MM.1S (cell line): ENCODE results near the gene SACS.

ENCODE experiments used
- DNase-seq: peaks from one replicate; pipeline ENCODE4 v3.0.0-alpha.2; 2015
- H2AFZ ChIP-seq: fragments of 300-600 bp; sonication (generic); 2 replicates; pipeline ENCODE4 v1.6.0; 2016; ENCODE audit warnings: antibody characterized with exemption, low read length
- H3F3A ChIP-seq: fragments of 300-600 bp; sonication (generic); 2 replicates; pipeline ENCODE4 v1.6.1; 2016; ENCODE audit warnings: mild to moderate bottlenecking, antibody characterized with exemption, low read length, moderate library complexity, mixed read lengths; ENCODE audit not compliant: insufficient read depth
- H3K27ac ChIP-seq: fragments of 300-600 bp; sonication (generic); 2 replicates; pipeline ENCODE4 v1.5.1; 2016; ENCODE audit warnings: mild to moderate bottlenecking, low read length
- H3K27me3 ChIP-seq: fragments of 300-600 bp; sonication (generic); replicated peaks from 2 replicates; pipeline ENCODE4 v1.6.0; 2016; ENCODE audit warnings: low read length; ENCODE audit not compliant: insufficient read depth
- H3K36me3 ChIP-seq: fragments of 300-600 bp; sonication (generic); replicated peaks from 2 replicates; pipeline ENCODE4 v1.6.1; 2016; ENCODE audit warnings: mild to moderate bottlenecking, low read length, mixed read lengths; ENCODE audit not compliant: insufficient read depth
- H3K4me1 ChIP-seq: fragments of 300-600 bp; sonication (generic); 2 replicates; pipeline ENCODE4 v1.6.1; 2016; ENCODE audit warnings: low read length, mixed read lengths
- H3K4me2 ChIP-seq: fragments of 300-600 bp; sonication (generic); 2 replicates; pipeline ENCODE4 v1.6.0; 2016; ENCODE audit warnings: low read depth, low read length
- H3K4me3 ChIP-seq: fragments of 300-600 bp; sonication (generic); 2 replicates; pipeline ENCODE4 v1.5.1; 2016; ENCODE audit warnings: low read length, mixed read lengths
- H3K79me2 ChIP-seq: fragments of 300-600 bp; sonication (generic); 2 replicates; pipeline ENCODE4 v1.6.1; 2016; ENCODE audit warnings: mixed run types, low read length, mixed read lengths
- H3K9ac ChIP-seq: fragments of 300-600 bp; sonication (generic); 2 replicates; pipeline ENCODE4 v1.6.1; 2016; ENCODE audit warnings: low read length, mixed read lengths
- H3K9me2 ChIP-seq: fragments of 300-600 bp; sonication (generic); replicated peaks from 2 replicates; pipeline ENCODE4 v1.6.1; 2016; ENCODE audit warnings: mild to moderate bottlenecking, low read length, mixed read lengths; ENCODE audit not compliant: insufficient read depth
- H3K9me3 ChIP-seq: fragments of 300-600 bp; sonication (generic); replicated peaks from 2 replicates; pipeline ENCODE4 v1.6.1; 2016; ENCODE audit warnings: mild to moderate bottlenecking, low read length, mixed read lengths; ENCODE audit not compliant: insufficient read depth
- H4K20me1 ChIP-seq: fragments of 300-600 bp; sonication (generic); 2 replicates; pipeline ENCODE4 v1.6.1; 2016; ENCODE audit warnings: mild to moderate bottlenecking, low read length, moderate library complexity, mixed read lengths; ENCODE audit not compliant: insufficient read depth
- CTCF ChIP-seq: fragments of 300-600 bp; sonication (generic); IDR thresholded peaks from 2 replicates; pipeline ENCODE4 v1.5.1; 2016; ENCODE audit warnings: antibody characterized with exemption, low read length, mixed read lengths
- EZH2 ChIP-seq: fragments of 300-600 bp; sonication (generic); optimal IDR thresholded peaks from 2 replicates; pipeline ENCODE3; 2017; ENCODE audit warnings: low read depth, mild to moderate bottlenecking, antibody characterized with exemption, low read length, mixed read lengths
- EZH2phosphoT487 ChIP-seq: fragments of 300-600 bp; sonication (generic); IDR thresholded peaks from 2 replicates; pipeline ENCODE4 v1.6.1; 2018; ENCODE audit warnings: antibody characterized with exemption, low read length

The SACS gene

GRCh38 chr13:23347601-23348000 is 85.9 kb downstream of the SACS start:
- Histone ChIP-seq H3K4me3 (no peak overlapping the region), H3K27me3 (no peaks in the 10 kb centered on the region), H3K4me1 (no peaks in the 10 kb centered on the region), H3K9ac (no peak overlapping the region), H3F3A (no peaks in the 10 kb centered on the region), H3K9me3 (no peaks in the 10 kb centered on the region), H3K4me2 (no peak overlapping the region), H4K20me1 (no peaks in the 10 kb centered on the region), H3K36me3 (no peaks in the 10 kb centered on the region), H3K27ac (no peak overlapping the region), H3K9me2 (no peaks in the 10 kb centered on the region), H3K79me2 (no peaks in the 10 kb centered on the region), H2AFZ (no peak overlapping the region)
- TF ChIP-seq CTCF = no peak
- TF ChIP-seq EZH2 = no peak
- no peak for TF ChIP-seq EZH2phosphoT487
- DNase-seq = no peak

GRCh38 chr13:23344931-23345595 is 88.4 kb downstream of the SACS start:
- H3K9me2 ChIP-seq = no peaks in the 10 kb centered on the region
- no peak for DNase-seq
- no peaks in the 10 kb centered on the region for H3K36me3 ChIP-seq
- no peak overlapping the region for H2AFZ ChIP-seq
- no peaks in the 10 kb centered on the region for H3K9me3 ChIP-seq
- H3K27me3 ChIP-seq = no peaks in the 10 kb centered on the region
- TF ChIP-seq EZH2phosphoT487 (no peak), CTCF (no peak), EZH2 (no peak)
- H3K9ac ChIP-seq = no peak overlapping the region
- no peak overlapping the region for H3K4me3 ChIP-seq
- no peak overlapping the region for H3K4me2 ChIP-seq
- no peaks in the 10 kb centered on the region for H3K4me1 ChIP-seq
- no peaks in the 10 kb centered on the region for H3F3A ChIP-seq
- H3K27ac ChIP-seq = no peak overlapping the region
- H3K79me2 ChIP-seq = no peaks in the 10 kb centered on the region
- H4K20me1 ChIP-seq = no peaks in the 10 kb centered on the region

- no peak overlapping the region for H3K4me3 ChIP-seq
- no peaks in the 10 kb centered on the region for H3K27me3 ChIP-seq
- no peaks in the 10 kb centered on the region for H3K36me3 ChIP-seq
- no peak overlapping the region for H3K9ac ChIP-seq
- H4K20me1 ChIP-seq = no peaks in the 10 kb centered on the region
- TF ChIP-seq EZH2phosphoT487 = no peak
- TF ChIP-seq EZH2 = no peak
- no peak for TF ChIP-seq CTCF
- H3K27ac ChIP-seq = no peak overlapping the region
- H3K9me3 ChIP-seq = no peaks in the 10 kb centered on the region
- H3K4me2 ChIP-seq = no peak overlapping the region
- no peaks in the 10 kb centered on the region for H3K9me2 ChIP-seq
- H2AFZ ChIP-seq = no peak overlapping the region
- no peaks in the 10 kb centered on the region for H3K4me1 ChIP-seq
- DNase-seq = no peak
- no peaks in the 10 kb centered on the region for H3K79me2 ChIP-seq
- no peaks in the 10 kb centered on the region for H3F3A ChIP-seq
These were observed 94.3 kb downstream of the SACS start for GRCh38 chr13:23339225-23339624.
